Anterior cingulate cortex (tissue), 58 donors: ENCODE data around the gene ZBTB20.
"Not testable (repeated sequence)": the region's sequence is repeated elsewhere in the genome, so short reads cannot be mapped to it uniquely, and the experiment has no call there.

Experiments
- DNase-seq, 58 donors: peaks; one replicate each; lab custom pipeline; 2025; lab: John Stamatoyannopoulos, UW

Gene ZBTB20

GRCh38 chr3:115146418-115147328 lies at the start of gene ZBTB20:
ZBTB20 (minus strand) TSS chr3:115147288.
- DNase-seq: peak in 49 of 58 donors; percentile 8 to 92 (median 58)

GRCh38 chr3:115194476-115194875 lies 47.4 kb upstream of the ZBTB20 start:
- DNase-seq: no peak

- no peak for DNase-seq
Observed at GRCh38 chr3:115190747-115191146, 43.7 kb upstream of the ZBTB20 start.

- DNase-seq: no peak
Observed at GRCh38 chr3:115187149-115187757, 40.2 kb upstream of the ZBTB20 start.

- no peak for DNase-seq
Observed at GRCh38 chr3:115186351-115187148, 39.5 kb upstream of the ZBTB20 start.

- not testable (repeated sequence) for DNase-seq
Observed at GRCh38 chr3:115184859-115185572, 37.9 kb upstream of the ZBTB20 start.

- DNase-seq: not testable (repeated sequence)
Observed at GRCh38 chr3:115178930-115179329, 31.8 kb upstream of the ZBTB20 start.

GRCh38 chr3:115169808-115170207 lies 22.7 kb upstream of the ZBTB20 start:
- no peak for DNase-seq

GRCh38 chr3:115165701-115166100 lies 18.6 kb upstream of the ZBTB20 start:
- DNase-seq: no peak

GRCh38 chr3:115165266-115165665 lies 18.2 kb upstream of the ZBTB20 start:
- no peak for DNase-seq

- no peak for DNase-seq
Observed at GRCh38 chr3:115164374-115165221, 17.5 kb upstream of the ZBTB20 start.

- no peak for DNase-seq
Observed at GRCh38 chr3:115162759-115163158, 15.7 kb upstream of the ZBTB20 start.

- DNase-seq: no peak
Observed at GRCh38 chr3:115161866-115162265, 14.8 kb upstream of the ZBTB20 start.

- DNase-seq: no peak
Observed at GRCh38 chr3:115161168-115161834, 14.2 kb upstream of the ZBTB20 start.

- DNase-seq: no peak
Observed at GRCh38 chr3:115160295-115160694, 13.2 kb upstream of the ZBTB20 start.

GRCh38 chr3:115156046-115156654 lies 9.1 kb upstream of the ZBTB20 start:
- no peak for DNase-seq

- DNase-seq: no peak
Observed at GRCh38 chr3:115154611-115155010, 7.5 kb upstream of the ZBTB20 start.

- DNase-seq: no peak
Observed at GRCh38 chr3:115151921-115152320, 4.8 kb upstream of the ZBTB20 start.
